ENCODE results near the gene SEC24C.
"Not testable (repeated sequence)": the region's sequence is repeated elsewhere in the genome, so short reads cannot be mapped to it uniquely, and the experiment has no call there.

SEC24C gene

GRCh38 chr10:73715179-73716156 is 28.7 kb upstream of the SEC24C start:
- H3K4me1 ChIP-seq (ENCODE audit: insufficient read depth, low read length, poor library complexity, severe bottlenecking); H3K4me2 ChIP-seq (ENCODE audit: low read depth, low read length, poor library complexity, severe bottlenecking); H3K9ac ChIP-seq (ENCODE audit: low read depth, low read length, poor library complexity, severe bottlenecking); H3K9me2 ChIP-seq (replicated peaks; ENCODE audit: low read depth, low read length); H3K79me2 ChIP-seq (ENCODE audit: insufficient read depth, low read length); H2AFZ ChIP-seq (ENCODE audit: low read length); H4K20me1 ChIP-seq (ENCODE audit: insufficient read depth, low read length, poor library complexity, severe bottlenecking); H3K9me3 ChIP-seq (ENCODE audit: insufficient read depth, low read depth, low read length); H3F3A ChIP-seq (ENCODE audit: low read depth); H3K27me3 ChIP-seq (ENCODE audit: insufficient read depth, low read length, poor library complexity, severe bottlenecking); H3K4me3 ChIP-seq (ENCODE audit: low read length, poor library complexity, severe bottlenecking): not testable (repeated sequence)
- peaks cover 46% of the 10 kb centered on the region; the same call in 1 of the 2 replicates for H3K36me3 ChIP-seq (ENCODE audit: insufficient read depth, low read length)

GRCh38 chr10:73716251-73716650 is 27.9 kb upstream of the SEC24C start:
- no peak overlapping the region for H3K4me3 ChIP-seq (ENCODE audit: low read length, poor library complexity, severe bottlenecking)
- H3K9me2 ChIP-seq (replicated peaks; ENCODE audit: low read depth, low read length), result no peaks in the 10 kb centered on the region
- H3K4me2 ChIP-seq (ENCODE audit: low read depth, low read length, poor library complexity, severe bottlenecking), result no peak overlapping the region
- no peak overlapping the region for H2AFZ ChIP-seq (ENCODE audit: low read length)
- peaks cover 54% of the 10 kb centered on the region; the same call in 1 of the 2 replicates for H3K36me3 ChIP-seq (ENCODE audit: insufficient read depth, low read length)
- TF ChIP-seq CTCF (conservative IDR thresholded peaks at IDR 0.05; ENCODE audit: low read length) (no peak), EZH2phosphoT487 (IDR thresholded peaks at IDR 0.05; ENCODE audit: borderline replicate concordance) (no peak)
- no peaks in the 10 kb centered on the region for H4K20me1 ChIP-seq (ENCODE audit: insufficient read depth, low read length, poor library complexity, severe bottlenecking)
- no peaks in the 10 kb centered on the region for H3K4me1 ChIP-seq (ENCODE audit: insufficient read depth, low read length, poor library complexity, severe bottlenecking)
- H3K79me2 ChIP-seq (ENCODE audit: insufficient read depth, low read length), result no peaks in the 10 kb centered on the region
- no peaks in the 10 kb centered on the region for H3F3A ChIP-seq (ENCODE audit: low read depth)
- H3K27me3 ChIP-seq (ENCODE audit: insufficient read depth, low read length, poor library complexity, severe bottlenecking), result no peaks in the 10 kb centered on the region
- no peaks in the 10 kb centered on the region for H3K9me3 ChIP-seq (ENCODE audit: insufficient read depth, low read depth, low read length)
- H3K9ac ChIP-seq (ENCODE audit: low read depth, low read length, poor library complexity, severe bottlenecking), result no peak overlapping the region

- Histone ChIP-seq H3K9me3 (ENCODE audit: insufficient read depth, low read depth, low read length) (no peaks in the 10 kb centered on the region), H3K36me3 (ENCODE audit: insufficient read depth, low read length) (peaks cover 55% of the 10 kb centered on the region; the same call in 1 of the 2 replicates), H2AFZ (ENCODE audit: low read length) (no peak overlapping the region), H3K4me2 (ENCODE audit: low read depth, low read length, poor library complexity, severe bottlenecking) (no peak overlapping the region), H3K4me1 (ENCODE audit: insufficient read depth, low read length, poor library complexity, severe bottlenecking) (no peaks in the 10 kb centered on the region), H4K20me1 (ENCODE audit: insufficient read depth, low read length, poor library complexity, severe bottlenecking) (no peaks in the 10 kb centered on the region), H3K79me2 (ENCODE audit: insufficient read depth, low read length) (no peaks in the 10 kb centered on the region), H3K27me3 (ENCODE audit: insufficient read depth, low read length, poor library complexity, severe bottlenecking) (no peaks in the 10 kb centered on the region), H3K9ac (ENCODE audit: low read depth, low read length, poor library complexity, severe bottlenecking) (no peak overlapping the region), H3K4me3 (ENCODE audit: low read length, poor library complexity, severe bottlenecking) (no peak overlapping the region), H3F3A (ENCODE audit: low read depth) (no peaks in the 10 kb centered on the region), H3K9me2 (replicated peaks; ENCODE audit: low read depth, low read length) (no peaks in the 10 kb centered on the region)
- TF ChIP-seq EZH2phosphoT487 (IDR thresholded peaks at IDR 0.05; ENCODE audit: borderline replicate concordance) (no peak), CTCF (conservative IDR thresholded peaks at IDR 0.05; ENCODE audit: low read length) (no peak)
Observed at GRCh38 chr10:73717556-73717955, 26.6 kb upstream of the SEC24C start.

- not testable (repeated sequence) for H3K4me3 ChIP-seq (ENCODE audit: low read length, poor library complexity, severe bottlenecking); H3K4me1 ChIP-seq (ENCODE audit: insufficient read depth, low read length, poor library complexity, severe bottlenecking); H3K9ac ChIP-seq (ENCODE audit: low read depth, low read length, poor library complexity, severe bottlenecking); H3K9me3 ChIP-seq (ENCODE audit: insufficient read depth, low read depth, low read length); H3K9me2 ChIP-seq (replicated peaks; ENCODE audit: low read depth, low read length); H4K20me1 ChIP-seq (ENCODE audit: insufficient read depth, low read length, poor library complexity, severe bottlenecking); H3K4me2 ChIP-seq (ENCODE audit: low read depth, low read length, poor library complexity, severe bottlenecking); H2AFZ ChIP-seq (ENCODE audit: low read length); H3K27me3 ChIP-seq (ENCODE audit: insufficient read depth, low read length, poor library complexity, severe bottlenecking); H3K79me2 ChIP-seq (ENCODE audit: insufficient read depth, low read length); H3F3A ChIP-seq (ENCODE audit: low read depth)
- peaks cover 54% of the 10 kb centered on the region; the same call in 1 of the 2 replicates for H3K36me3 ChIP-seq (ENCODE audit: insufficient read depth, low read length)
Observed at GRCh38 chr10:73720561-73720960, 23.6 kb upstream of the SEC24C start.

All from Loucy (cell line).